Activated naive CD8-positive, alpha-beta T cell treated with anti-CD3 and anti-CD28 coated beads, Interleukin-2, amount 50 U/mL, for 24 hours (primary cell): Measurements from ENCODE around the gene RBFOX1.
"Not testable (repeated sequence)": the region's sequence is repeated elsewhere in the genome, so short reads cannot be mapped to it uniquely, and the experiment has no call there.

Source experiments
- ATAC-seq: fragments of 150-1000 bp; cut with Tn5 transposase; one replicate; pipeline ENCODE4 v1.10.0; 2021
- DNase-seq: peaks from one replicate; pipeline ENCODE4 v3.0.0; 2021
- H3K27ac Mint-ChIP-seq: one replicate; pipeline ENCODE4 v1.8.0; 2021; ENCODE audit warnings: mild to moderate bottlenecking, mixed read lengths
- H3K27me3 Mint-ChIP-seq: one replicate; pipeline ENCODE4 v1.8.0; 2021; ENCODE audit warnings: mixed read lengths
- H3K36me3 Mint-ChIP-seq: one replicate; pipeline ENCODE4 v1.8.0; 2021; ENCODE audit warnings: low read depth, mixed read lengths
- H3K4me1 Mint-ChIP-seq: one replicate; pipeline ENCODE4 v1.8.0; 2021; ENCODE audit warnings: mixed read lengths
- H3K4me3 Mint-ChIP-seq: one replicate; pipeline ENCODE4 v1.8.0; 2021; ENCODE audit warnings: mild to moderate bottlenecking, moderate library complexity, mixed read lengths
- H3K9me3 Mint-ChIP-seq: one replicate; pipeline ENCODE4 v1.8.0; 2021; ENCODE audit warnings: mixed read lengths

Gene RBFOX1

GRCh38 chr16:7471268-7471667 is 138.6 kb downstream of the RBFOX1 start:
- no peak for ATAC-seq
- H3K4me3 Mint-ChIP-seq = no peak overlapping the region
- peaks cover 22% of the 10 kb centered on the region for H3K9me3 Mint-ChIP-seq
- H3K27ac Mint-ChIP-seq = no peak overlapping the region
- no peaks in the 10 kb centered on the region for H3K4me1 Mint-ChIP-seq
- no peaks in the 10 kb centered on the region for H3K27me3 Mint-ChIP-seq
- H3K36me3 Mint-ChIP-seq = no peaks in the 10 kb centered on the region
- DNase-seq = no peak

- H3K4me1 Mint-ChIP-seq = no peaks in the 10 kb centered on the region
- no peak overlapping the region for H3K4me3 Mint-ChIP-seq
- ATAC-seq = no peak
- H3K27me3 Mint-ChIP-seq = no peaks in the 10 kb centered on the region
- no peak for DNase-seq
- H3K9me3 Mint-ChIP-seq = peaks cover 5% of the 10 kb centered on the region
- H3K27ac Mint-ChIP-seq = no peak overlapping the region
- no peaks in the 10 kb centered on the region for H3K36me3 Mint-ChIP-seq
These were observed 149.4 kb downstream of the RBFOX1 start for GRCh38 chr16:7482032-7482431.

- Mint-ChIP-seq H3K4me1 (no peaks in the 10 kb centered on the region), H3K36me3 (no peaks in the 10 kb centered on the region), H3K27me3 (no peaks in the 10 kb centered on the region), H3K4me3 (no peak overlapping the region), H3K27ac (no peak overlapping the region), H3K9me3 (peaks cover 8% of the 10 kb centered on the region)
- DNase-seq (no peak), ATAC-seq (no peak)
These were observed 150.1 kb downstream of the RBFOX1 start for GRCh38 chr16:7482596-7483290.

GRCh38 chr16:7487574-7488323 is 155.1 kb downstream of the RBFOX1 start:
- DNase-seq = no peak
- Mint-ChIP-seq H3K4me3 (no peak overlapping the region), H3K4me1 (no peaks in the 10 kb centered on the region), H3K9me3 (peaks cover 3% of the 10 kb centered on the region), H3K36me3 (no peaks in the 10 kb centered on the region), H3K27ac (no peak overlapping the region), H3K27me3 (no peaks in the 10 kb centered on the region)
- ATAC-seq = no peak

- Mint-ChIP-seq H3K4me1 (no peaks in the 10 kb centered on the region), H3K27me3 (no peaks in the 10 kb centered on the region), H3K27ac (no peak overlapping the region), H3K4me3 (no peak overlapping the region), H3K36me3 (no peaks in the 10 kb centered on the region), H3K9me3 (peaks cover 5% of the 10 kb centered on the region)
- DNase-seq = no peak
- ATAC-seq = no peak
These were observed 159.5 kb downstream of the RBFOX1 start for GRCh38 chr16:7492122-7492521.

- no peaks in the 10 kb centered on the region for H3K27me3 Mint-ChIP-seq
- ATAC-seq (no peak), DNase-seq (no peak)
- no peak overlapping the region for H3K4me3 Mint-ChIP-seq
- no peaks in the 10 kb centered on the region for H3K4me1 Mint-ChIP-seq
- no peak overlapping the region for H3K27ac Mint-ChIP-seq
- H3K36me3 Mint-ChIP-seq = no peaks in the 10 kb centered on the region
- peaks cover 5% of the 10 kb centered on the region for H3K9me3 Mint-ChIP-seq
These were observed 160.5 kb downstream of the RBFOX1 start for GRCh38 chr16:7493133-7493532.

GRCh38 chr16:7497691-7498090 is 165.0 kb downstream of the RBFOX1 start:
- no peaks in the 10 kb centered on the region for H3K4me1 Mint-ChIP-seq

GRCh38 chr16:7501868-7502267 is 169.2 kb downstream of the RBFOX1 start:
- H3K9me3 Mint-ChIP-seq = peaks cover 16% of the 10 kb centered on the region
- no peaks in the 10 kb centered on the region for H3K36me3 Mint-ChIP-seq
- ATAC-seq = no peak
- no peak for DNase-seq
- H3K4me1 Mint-ChIP-seq = no peaks in the 10 kb centered on the region
- H3K4me3 Mint-ChIP-seq = no peak overlapping the region
- no peaks in the 10 kb centered on the region for H3K27me3 Mint-ChIP-seq
- H3K27ac Mint-ChIP-seq = no peak overlapping the region

More at GRCh38 chr16:7497691-7498090, 165.0 kb downstream of the RBFOX1 start:
- ATAC-seq (no peak), DNase-seq (no peak)
- no peaks in the 10 kb centered on the region for H3K36me3 Mint-ChIP-seq
- H3K4me3 Mint-ChIP-seq = no peak overlapping the region
- H3K27me3 Mint-ChIP-seq = no peaks in the 10 kb centered on the region
- no peak overlapping the region for H3K27ac Mint-ChIP-seq
- H3K9me3 Mint-ChIP-seq = peaks cover 17% of the 10 kb centered on the region

- not testable (repeated sequence) for H3K27me3 Mint-ChIP-seq, H3K27ac Mint-ChIP-seq, H3K4me1 Mint-ChIP-seq, ATAC-seq, DNase-seq, H3K4me3 Mint-ChIP-seq, H3K36me3 Mint-ChIP-seq
- peaks cover 12% of the 10 kb centered on the region for H3K9me3 Mint-ChIP-seq
These were observed 170.0 kb downstream of the RBFOX1 start for GRCh38 chr16:7502591-7503157.

- Mint-ChIP-seq H3K27me3 (no peaks in the 10 kb centered on the region), H3K4me1 (no peaks in the 10 kb centered on the region), H3K9me3 (peaks cover 12% of the 10 kb centered on the region), H3K27ac (no peak overlapping the region), H3K36me3 (no peaks in the 10 kb centered on the region), H3K4me3 (no peak overlapping the region)
- ATAC-seq = no peak
- no peak for DNase-seq
These were observed 171.0 kb downstream of the RBFOX1 start for GRCh38 chr16:7503666-7504065.

- Mint-ChIP-seq H3K4me3 (no peak overlapping the region), H3K27me3 (no peaks in the 10 kb centered on the region), H3K36me3 (no peaks in the 10 kb centered on the region), H3K27ac (no peak overlapping the region), H3K4me1 (no peaks in the 10 kb centered on the region), H3K9me3 (peaks cover 9% of the 10 kb centered on the region)
- no peak for ATAC-seq
- no peak for DNase-seq
These were observed 172.2 kb downstream of the RBFOX1 start for GRCh38 chr16:7504844-7505243.

- Mint-ChIP-seq H3K27me3 (no peaks in the 10 kb centered on the region), H3K36me3 (no peaks in the 10 kb centered on the region), H3K9me3 (peaks cover 15% of the 10 kb centered on the region), H3K4me1 (no peaks in the 10 kb centered on the region), H3K4me3 (no peak overlapping the region), H3K27ac (no peak overlapping the region)
- no peak for ATAC-seq
- DNase-seq = no peak
These were observed 172.8 kb downstream of the RBFOX1 start for GRCh38 chr16:7505495-7505894.

- Mint-ChIP-seq H3K27ac (no peak overlapping the region), H3K4me1 (no peaks in the 10 kb centered on the region), H3K4me3 (no peak overlapping the region), H3K9me3 (peaks cover 15% of the 10 kb centered on the region), H3K36me3 (no peaks in the 10 kb centered on the region), H3K27me3 (no peaks in the 10 kb centered on the region)
- no peak for DNase-seq
- ATAC-seq = no peak
These were observed 173.7 kb downstream of the RBFOX1 start for GRCh38 chr16:7506363-7506762.

- Mint-ChIP-seq H3K4me3 (no peak overlapping the region), H3K4me1 (no peaks in the 10 kb centered on the region), H3K27ac (no peak overlapping the region), H3K9me3 (peaks cover 6% of the 10 kb centered on the region), H3K27me3 (no peaks in the 10 kb centered on the region), H3K36me3 (no peaks in the 10 kb centered on the region)
- DNase-seq = no peak
- no peak for ATAC-seq
These were observed 176.0 kb downstream of the RBFOX1 start for GRCh38 chr16:7508656-7509055.

GRCh38 chr16:7509963-7510601 is 177.4 kb downstream of the RBFOX1 start:
- ATAC-seq (no peak), DNase-seq (no peak)
- Mint-ChIP-seq H3K27ac (no peak overlapping the region), H3K27me3 (no peaks in the 10 kb centered on the region), H3K9me3 (peaks cover 10% of the 10 kb centered on the region), H3K4me1 (no peaks in the 10 kb centered on the region), H3K4me3 (no peak overlapping the region), H3K36me3 (no peaks in the 10 kb centered on the region)
